ENCODE data around the gene LLGL2. TPM values are rescaled to one million over a fixed set of nuclear protein-coding genes. Genes with fewer than 3 reads are reported as not detected.

Gene LLGL2
- total RNA-seq, 4 donors from 2014 or later: 326 to 1,573 (median 641) TPM

DNA sequence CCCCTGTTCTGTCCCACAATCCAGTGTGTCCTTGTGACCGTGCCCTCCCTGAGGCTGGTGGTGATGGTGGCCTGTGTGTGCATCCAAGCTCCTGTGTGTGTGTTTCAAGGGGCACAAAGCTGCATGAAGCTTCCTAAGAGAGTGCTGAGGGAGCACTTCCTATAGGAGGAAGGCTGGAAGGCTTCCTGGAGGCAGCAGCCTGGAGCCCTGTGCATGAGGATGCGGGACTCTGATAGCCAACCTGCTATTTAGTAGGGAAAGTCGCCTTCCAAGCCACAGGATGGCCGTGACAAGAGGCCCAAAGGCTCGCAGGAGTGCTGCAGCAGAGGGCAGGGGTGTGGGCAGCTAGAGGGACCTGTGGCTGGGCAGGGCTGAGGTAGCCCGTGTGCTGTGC, 70.4 kb downstream of the LLGL2 start:
- no peak overlapping the region for H3K4me3 ChIP-seq
- in situ Hi-C loops (cut with MboI; ENCODE audit: low pct_ligation_motif_present in 1 of 4, low pct_unique_long_range_greater_than_20kb in 1 of 4, low sequenced_read_pairs in 3 of 4) (loop anchor here in 1 of 4 donors (10.0 kb wide), 1 partner anchor 171 kb away; no protein-coding TSS in a partner anchor), intact Hi-C loops (cut with DNase I; ENCODE audit: low total_unique reads) (no loop called here)
- no peaks in the 10 kb centered on the region for H3K9me3 ChIP-seq
- no peaks in the 10 kb centered on the region for H3K4me1 ChIP-seq
- no peaks in the 10 kb centered on the region for H3K27me3 ChIP-seq
- H3K27ac ChIP-seq: no peak overlapping the region
- no peak for DNase-seq
- no peak for TF ChIP-seq POLR2AphosphoS5 (IDR thresholded peaks at IDR 0.05)
- TF ChIP-seq POLR2A (IDR thresholded peaks at IDR 0.05): no peak
- TF ChIP-seq EP300 (IDR thresholded peaks at IDR 0.05; ENCODE audit: low read depth): no peak
- no peak for TF ChIP-seq CTCF (IDR thresholded peaks at IDR 0.05)
- 92% methylated on average over 6 of the region's 6 CpGs; no CpG with 5 or more reads in 1 of the 2 donors for WGBS, 2 donors (ENCODE audit: low coverage in 1 of 2)
- no peaks in the 10 kb centered on the region for H3K36me3 ChIP-seq

DNA sequence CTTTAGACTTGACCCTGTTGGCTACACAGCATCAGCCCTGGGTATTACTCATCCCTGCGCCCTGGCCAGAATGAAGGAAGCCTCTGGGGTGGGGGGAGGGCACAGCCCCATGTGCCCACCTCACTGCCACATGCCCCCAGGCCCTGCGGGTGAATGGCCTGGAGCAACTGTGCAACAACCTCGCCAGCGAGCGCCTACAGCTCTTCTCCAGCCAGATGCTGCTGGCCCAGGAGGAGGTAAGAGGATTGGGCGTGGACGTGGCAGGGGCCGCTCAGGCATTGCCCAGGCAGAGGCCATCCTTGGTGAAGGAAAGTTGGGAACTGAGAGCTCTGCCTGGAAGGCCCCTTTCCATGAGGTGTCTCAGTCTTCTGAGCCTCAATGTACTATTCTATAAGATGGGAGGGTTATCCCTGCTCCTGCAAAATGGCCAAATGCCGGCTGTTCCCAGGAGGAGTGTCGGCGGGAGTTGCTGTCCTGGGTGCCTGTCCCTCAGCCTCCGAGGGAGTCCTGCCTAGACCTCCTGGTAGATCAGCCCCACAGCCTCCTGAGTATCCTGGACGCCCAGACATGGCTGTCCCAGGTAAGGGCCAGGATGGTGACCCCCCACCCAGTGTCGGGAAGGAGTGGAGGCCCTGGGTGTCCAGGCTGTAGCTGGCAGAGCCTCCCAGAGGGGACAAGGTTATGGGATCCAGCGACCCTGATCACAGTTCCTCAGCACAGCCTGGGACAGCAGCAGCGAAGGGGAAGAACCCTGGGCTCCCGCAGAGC, 71.0 kb downstream of the LLGL2 start:
- WGBS, 2 donors (ENCODE audit: low coverage in 1 of 2): 90% methylated on average over 17 of the region's 17 CpGs; no CpG with 5 or more reads in 1 of the 2 donors
- TF ChIP-seq EP300 (IDR thresholded peaks at IDR 0.05; ENCODE audit: low read depth) (no peak), POLR2AphosphoS5 (IDR thresholded peaks at IDR 0.05) (no peak), CTCF (IDR thresholded peaks at IDR 0.05) (no peak)
- no peaks in the 10 kb centered on the region for H3K9me3 ChIP-seq
- intact Hi-C loops (cut with DNase I; ENCODE audit: low total_unique reads): no loop called here
- no peaks in the 10 kb centered on the region for H3K27me3 ChIP-seq
- no peak for DNase-seq
- no peak overlapping the region for H3K27ac ChIP-seq
- no peak overlapping the region for H3K4me3 ChIP-seq
- H3K4me1 ChIP-seq: no peaks in the 10 kb centered on the region
- H3K36me3 ChIP-seq: no peaks in the 10 kb centered on the region
- in situ Hi-C loops (cut with MboI; ENCODE audit: low pct_ligation_motif_present in 1 of 4, low pct_unique_long_range_greater_than_20kb in 1 of 4, low sequenced_read_pairs in 3 of 4): loop anchor here in 1 of 4 donors (10.0 kb wide), 1 partner anchor 172 kb away; no protein-coding TSS in a partner anchor

GRCh38 chr17:75601057-75601987, 75.8 kb downstream of the LLGL2 start:
- Histone ChIP-seq H3K36me3 (no peaks in the 10 kb centered on the region), H3K4me1 (peaks cover 0 to 15% (median 5%) of the 10 kb centered on the region in 4 donors), H3K9me3 (no peaks in the 10 kb centered on the region), H3K27ac (peak overlapping the region in 2 of 4 donors; percentile 8 to 21), H3K27me3 (no peaks in the 10 kb centered on the region), H3K4me3 (no peak overlapping the region)
- intact Hi-C loops (cut with DNase I; ENCODE audit: low total_unique reads) (no loop called here), in situ Hi-C loops (cut with MboI; ENCODE audit: low pct_ligation_motif_present in 1 of 4, low pct_unique_long_range_greater_than_20kb in 1 of 4, low sequenced_read_pairs in 3 of 4) (no loop called here)
- WGBS, 2 donors (ENCODE audit: low coverage in 1 of 2): 60% methylated on average over 28 of the region's 28 CpGs; no CpG with 5 or more reads in 1 of the 2 donors
- DNase-seq: peak; percentile 87
- no peak for TF ChIP-seq EP300 (IDR thresholded peaks at IDR 0.05; ENCODE audit: low read depth)
- peak; percentile 68 to 96 (median 84) for TF ChIP-seq CTCF (IDR thresholded peaks at IDR 0.05)
- peak in 2 of 3 donors; percentile 47 to 68 for TF ChIP-seq POLR2AphosphoS5 (IDR thresholded peaks at IDR 0.05)
- no peak for TF ChIP-seq POLR2A (IDR thresholded peaks at IDR 0.05)

DNA sequence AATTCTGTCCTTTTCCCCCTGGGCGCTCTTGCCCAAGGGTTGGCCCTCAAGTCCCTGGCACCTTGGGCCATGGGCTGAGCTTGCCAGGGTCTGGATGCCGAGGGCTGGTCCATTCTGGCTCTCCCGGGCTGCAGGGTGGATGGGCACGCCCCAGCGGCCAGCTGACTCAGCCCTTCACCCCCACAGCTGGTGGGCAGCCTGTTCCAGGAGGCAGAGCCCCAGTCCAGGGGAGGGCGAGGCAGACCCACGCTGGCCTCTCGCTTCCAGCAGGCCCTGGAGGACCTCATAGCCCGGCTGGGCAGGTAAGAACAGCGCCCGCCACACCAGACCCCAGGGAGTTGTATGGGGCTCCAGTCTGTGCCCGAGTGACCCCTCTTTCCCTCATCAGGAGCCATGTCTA, 77.1 kb downstream of the LLGL2 start:
- 88% methylated on average over 12 of the region's 12 CpGs; no CpG with 5 or more reads in 1 of the 2 donors for WGBS, 2 donors (ENCODE audit: low coverage in 1 of 2)
- TF ChIP-seq EP300 (IDR thresholded peaks at IDR 0.05; ENCODE audit: low read depth) (no peak), POLR2A (IDR thresholded peaks at IDR 0.05) (no peak), POLR2AphosphoS5 (IDR thresholded peaks at IDR 0.05) (no peak), CTCF (IDR thresholded peaks at IDR 0.05) (no peak)
- Histone ChIP-seq H3K27me3 (no peaks in the 10 kb centered on the region), H3K4me1 (peaks cover 0 to 15% (median 7%) of the 10 kb centered on the region in 4 donors), H3K27ac (no peak overlapping the region), H3K4me3 (no peak overlapping the region), H3K36me3 (no peaks in the 10 kb centered on the region), H3K9me3 (no peaks in the 10 kb centered on the region)
- in situ Hi-C loops (cut with MboI; ENCODE audit: low pct_ligation_motif_present in 1 of 4, low pct_unique_long_range_greater_than_20kb in 1 of 4, low sequenced_read_pairs in 3 of 4) (no loop called here), intact Hi-C loops (cut with DNase I; ENCODE audit: low total_unique reads) (no loop called here)
- no peak for DNase-seq

Data from transverse colon (tissue), 4 donors.